Spinal cord (tissue), 10 donors: Measurements from ENCODE around the gene NOX5. TPM values are rescaled to one million over a fixed set of nuclear protein-coding genes. Genes with fewer than 3 reads are reported as not detected.
A peak's percentile ranks its signal among the peaks of the same experiment; 100 is the strongest.
"Not testable (repeated sequence)": the region's sequence is repeated elsewhere in the genome, so short reads cannot be mapped to it uniquely, and the experiment has no call there.

ENCODE experiments used
- DNase-seq, 6 donors: peaks; one replicate each; pipeline versions ENCODE4 v3.0.0 to v3.0.0-alpha.2; 2013 to 2015; ENCODE audit warnings: low spot score in 6 of 6, low read depth in 4 of 6
- H3K27ac ChIP-seq: one replicate; pipeline ENCODE4 v1.5.1; 2013; ENCODE audit warnings: low read depth, low read length, control low read depth
- H3K27me3 ChIP-seq: one replicate; pipeline ENCODE4 v1.6.1; 2013; ENCODE audit warnings: low read length; ENCODE audit not compliant: control insufficient read depth, insufficient read depth
- H3K36me3 ChIP-seq: one replicate; pipeline ENCODE4 v1.6.1; 2013; ENCODE audit warnings: low read length; ENCODE audit not compliant: control insufficient read depth, insufficient read depth
- H3K4me1 ChIP-seq: one replicate; pipeline ENCODE4 v1.6.1; 2013; ENCODE audit warnings: low read length; ENCODE audit not compliant: control insufficient read depth, insufficient read depth
- H3K4me3 ChIP-seq: one replicate; pipeline ENCODE4 v1.5.1; 2013; ENCODE audit warnings: low read depth, low read length, control low read depth
- H3K9me3 ChIP-seq: one replicate; pipeline ENCODE4 v1.6.1; 2013; ENCODE audit warnings: low read length; ENCODE audit not compliant: control insufficient read depth, insufficient read depth
- WGBS: methylation state at CpG from one replicate; pipeline ENCODE4 v1.1.5; 2013; ENCODE audit warnings: missing lambda C conversion rate; ENCODE audit not compliant: insufficient coverage; 5-methylcytosine and 5-hydroxymethylcytosine counted together
- long read RNA-seq, 4 donors: transcript quantifications; one replicate each; lab custom pipeline, GENCODE V29; 2026
- polyA plus RNA-seq, 2 donors: library from polyadenylated mRNA; unstranded; fragments of 120-200 nt; gene quantifications; one replicate each; pipeline ENCODE4 v1.2.1, GENCODE V29; 2013; ENCODE audit not compliant: insufficient read length in 2 of 2
- total RNA-seq, 2 donors: library from RNA; depleted of rRNA in 1 of 2; stranded (reverse); fragments of 120-200 nt in 1 of 2; fragments of >200 nt in 1 of 2; gene quantifications; one replicate each; pipeline versions ENCODE4 v1.2.3 to v1.2.4, GENCODE V29; 2013 to 2014
- donor health status: healthy.

NOX5 gene
- total RNA-seq: under 1 TPM; 0.20 to 0.22 TPM
- polyA plus RNA-seq: under 1 TPM; 0.22 to 0.81 TPM
- long read RNA-seq, donor 1: 0 reads
- long read RNA-seq, donor 2: 0 reads
- long read RNA-seq, donor 3: 0 reads
- long read RNA-seq, donor 4: 0 reads

DNA sequence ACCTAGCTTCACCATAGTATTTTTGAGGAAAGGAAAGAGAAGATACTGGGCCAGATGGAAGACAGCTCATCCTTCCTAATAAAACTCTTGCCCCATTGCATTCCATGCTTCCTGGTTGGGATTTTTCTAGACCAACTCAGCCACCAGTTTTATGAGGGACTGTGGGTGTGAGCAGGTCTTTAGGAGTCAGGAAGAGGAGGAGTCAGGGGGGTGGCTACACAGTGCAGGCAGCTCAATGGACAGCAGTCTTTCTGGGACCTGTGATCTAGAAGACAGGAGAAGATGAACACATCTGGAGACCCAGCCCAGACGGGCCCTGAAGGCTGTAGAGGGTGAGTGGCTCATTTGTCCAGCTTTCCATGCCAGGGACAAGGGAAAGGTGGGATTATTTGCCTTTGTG is at the start of gene NOX5:
TSS of gene NOX5 (plus strand) at position 242 of the 400 bp plus-strand sequence. CDS start at position 283, 41 bp downstream.
- Histone ChIP-seq H3K9me3 (no peaks in the 10 kb centered on the region), H3K4me3 (no peak within 1 kb of the TSS), H3K27me3 (no peaks in the 10 kb centered on the region), H3K27ac (no peak within 1 kb of the TSS), H3K36me3 (no peaks in the 10 kb centered on the region), H3K4me1 (no peaks in the 10 kb centered on the region)
- WGBS: 73% methylated on average over 1 of the region's 1 CpG
- no peak for DNase-seq

DNA sequence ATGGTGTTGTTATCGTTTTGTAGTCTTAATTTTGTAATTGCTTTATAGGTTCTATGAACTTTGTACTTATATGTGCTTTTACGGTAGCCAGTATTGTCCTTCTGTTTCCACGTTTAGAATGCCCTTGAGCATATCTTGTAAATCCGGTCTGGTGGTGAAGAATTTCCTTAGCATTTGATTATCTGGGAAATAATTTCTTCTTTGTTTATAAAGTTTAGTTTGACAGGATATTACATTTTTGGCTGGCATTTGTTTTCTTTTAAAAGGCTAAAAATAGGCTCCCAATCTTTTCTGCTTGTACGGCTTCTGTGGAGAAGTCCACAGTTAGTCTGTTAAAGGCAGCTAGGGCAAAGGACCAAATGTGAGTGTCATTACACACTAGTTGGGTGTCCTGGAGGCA is 47.5 kb upstream of the NOX5 start:
- Histone ChIP-seq H3K36me3 (no peaks in the 10 kb centered on the region), H3K4me1 (no peaks in the 10 kb centered on the region), H3K27ac (no peak overlapping the region), H3K9me3 (peaks cover 6% of the 10 kb centered on the region), H3K27me3 (no peaks in the 10 kb centered on the region), H3K4me3 (no peak overlapping the region)
- 86% methylated on average over 2 of the region's 5 CpGs for WGBS
- no peak for DNase-seq

GRCh38 chr15:68967948-68968347 is 46.5 kb upstream of the NOX5 start:
- H3K27ac ChIP-seq: no peak overlapping the region
- no peak overlapping the region for H3K4me3 ChIP-seq

DNA sequence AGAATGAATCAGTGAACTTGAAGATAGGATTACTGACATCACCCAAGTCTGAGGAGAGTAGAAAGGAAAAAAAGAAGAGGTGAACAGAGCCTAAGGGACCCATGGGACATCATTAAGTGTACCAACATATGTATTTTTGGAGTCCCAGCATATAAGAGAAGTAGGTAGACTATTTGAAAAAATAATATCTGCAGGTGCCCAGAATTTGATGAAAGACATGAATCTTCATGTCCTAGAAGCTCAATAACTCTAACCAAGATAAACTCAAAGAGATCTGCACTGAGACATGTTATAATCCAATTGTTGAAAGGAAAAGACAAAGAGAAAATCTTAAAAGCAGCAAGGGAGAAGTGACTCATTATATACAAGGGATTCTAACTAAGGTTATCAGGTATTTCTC is 45.2 kb upstream of the NOX5 start:
- no peaks in the 10 kb centered on the region for H3K36me3 ChIP-seq
- H3K27ac ChIP-seq: no peak overlapping the region
- H3K4me3 ChIP-seq: no peak overlapping the region
- no peak for DNase-seq
- H3K4me1 ChIP-seq: no peaks in the 10 kb centered on the region
- peaks cover 6% of the 10 kb centered on the region for H3K9me3 ChIP-seq
- H3K27me3 ChIP-seq: no peaks in the 10 kb centered on the region

More at GRCh38 chr15:68967948-68968347, 46.5 kb upstream of the NOX5 start:
- Histone ChIP-seq H3K27me3 (no peaks in the 10 kb centered on the region), H3K9me3 (peaks cover 6% of the 10 kb centered on the region), H3K4me1 (no peaks in the 10 kb centered on the region), H3K36me3 (no peaks in the 10 kb centered on the region)
- no peak for DNase-seq

GRCh38 chr15:68972201-68973065 is 42.1 kb upstream of the NOX5 start:
- peaks cover 6% of the 10 kb centered on the region for H3K9me3 ChIP-seq
- no peaks in the 10 kb centered on the region for H3K27me3 ChIP-seq
- H3K4me3 ChIP-seq: no peak overlapping the region
- WGBS: 100% methylated on average over 1 of the region's 4 CpGs
- H3K27ac ChIP-seq: no peak overlapping the region
- H3K36me3 ChIP-seq: no peaks in the 10 kb centered on the region
- H3K4me1 ChIP-seq: no peaks in the 10 kb centered on the region
- no peak for DNase-seq

DNA sequence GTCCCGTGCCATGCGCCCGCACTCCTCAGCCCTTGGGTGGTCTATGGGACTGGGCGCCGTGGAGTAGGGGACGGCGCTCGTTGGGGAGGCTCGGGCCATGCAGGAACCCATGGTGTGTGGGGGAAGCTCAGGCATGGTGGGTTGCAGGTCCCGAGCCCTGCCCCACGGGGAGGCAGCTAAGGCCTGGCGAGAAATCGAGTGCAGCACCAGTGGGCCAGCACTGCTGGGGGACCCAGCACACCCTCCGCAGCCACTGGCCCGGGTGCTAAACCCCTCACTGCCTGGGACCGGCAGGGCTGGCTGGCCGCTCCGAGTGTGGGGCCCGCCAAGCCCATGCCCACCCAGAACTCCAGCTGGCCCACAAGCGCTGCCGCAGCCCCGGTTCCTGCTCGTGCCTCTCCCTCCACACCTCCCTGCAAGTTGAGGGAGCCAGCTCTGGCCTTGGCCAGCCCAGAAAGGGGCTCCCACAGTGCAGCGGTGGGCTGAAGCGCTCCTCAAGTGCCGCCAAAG is 38.8 kb upstream of the NOX5 start:
- 96% methylated on average over 25 of the region's 26 CpGs for WGBS
- not testable (repeated sequence) for DNase-seq

GRCh38 chr15:68977426-68977825 is 37.1 kb upstream of the NOX5 start:
- not testable (repeated sequence) for H3K27ac ChIP-seq, DNase-seq, H3K9me3 ChIP-seq, H3K4me3 ChIP-seq, H3K36me3 ChIP-seq, H3K27me3 ChIP-seq, H3K4me1 ChIP-seq
- 90% methylated on average over 9 of the region's 10 CpGs for WGBS

More for the DNA sequence above, 38.8 kb upstream of the NOX5 start:
- not testable (repeated sequence) for H3K4me3 ChIP-seq, H3K36me3 ChIP-seq, H3K27ac ChIP-seq, H3K9me3 ChIP-seq, H3K4me1 ChIP-seq, H3K27me3 ChIP-seq

DNA sequence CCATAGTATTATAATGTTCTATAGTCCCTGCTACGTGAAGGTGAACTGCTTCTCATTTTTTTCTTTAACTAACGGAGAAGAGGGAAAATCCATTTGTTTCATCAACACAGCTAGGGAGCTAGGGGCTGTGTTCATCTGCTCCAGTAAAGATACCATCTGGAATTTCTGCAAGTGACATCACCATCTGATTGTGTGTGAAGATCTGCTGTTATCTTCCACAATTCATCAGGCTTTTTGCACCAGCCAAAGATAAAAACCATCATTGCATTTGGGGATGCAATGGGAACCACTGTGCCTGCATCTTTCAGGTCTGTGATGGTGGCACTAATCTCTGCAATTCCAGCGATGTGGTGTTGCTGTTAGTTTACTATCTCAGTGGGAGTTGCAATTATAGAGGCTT is 35.5 kb upstream of the NOX5 start:
- no peak overlapping the region for H3K27ac ChIP-seq

GRCh38 chr15:68979816-68980215 is 34.7 kb upstream of the NOX5 start:
- Histone ChIP-seq H3K36me3 (no peaks in the 10 kb centered on the region), H3K4me1 (no peaks in the 10 kb centered on the region)
- no CpG with 5 or more reads among the region's 1 CpG for WGBS

More for the DNA sequence above, 35.5 kb upstream of the NOX5 start:
- no peaks in the 10 kb centered on the region for H3K9me3 ChIP-seq
- H3K36me3 ChIP-seq: no peaks in the 10 kb centered on the region
- H3K4me1 ChIP-seq: no peaks in the 10 kb centered on the region
- H3K4me3 ChIP-seq: no peak overlapping the region
- no peaks in the 10 kb centered on the region for H3K27me3 ChIP-seq
- WGBS: 75% methylated on average over 2 of the region's 3 CpGs
- peak in 1 of 6 donors; percentile 26 for DNase-seq

GRCh38 chr15:68980786-68981185 is 33.7 kb upstream of the NOX5 start:
- H3K4me3 ChIP-seq: no peak overlapping the region
- no peaks in the 10 kb centered on the region for H3K4me1 ChIP-seq
- H3K27ac ChIP-seq: no peak overlapping the region
- no peaks in the 10 kb centered on the region for H3K9me3 ChIP-seq
- no peaks in the 10 kb centered on the region for H3K27me3 ChIP-seq
- no peaks in the 10 kb centered on the region for H3K36me3 ChIP-seq
- DNase-seq: no peak

More at GRCh38 chr15:68979816-68980215, 34.7 kb upstream of the NOX5 start:
- no peak overlapping the region for H3K27ac ChIP-seq
- H3K4me3 ChIP-seq: no peak overlapping the region
- H3K9me3 ChIP-seq: no peaks in the 10 kb centered on the region
- H3K27me3 ChIP-seq: no peaks in the 10 kb centered on the region
- no peak for DNase-seq
